Thyroid gland (tissue), 4 donors: ENCODE results near the gene HCST. TPM values are rescaled to one million over a fixed set of nuclear protein-coding genes. Genes with fewer than 3 reads are reported as not detected.

ENCODE experiments used
- DNase-seq, 2 donors: peaks; one replicate each; pipeline ENCODE4 v3.0.0-alpha.2; 2019
- H3K27ac ChIP-seq, 3 donors: fragments of 200-600 bp; sonication (generic); 1 replicate in 2 of 3; 2 replicates in 1 of 3; pipeline ENCODE4 v1.5.1; 2016 to 2019; ENCODE audit warnings: mild to moderate bottlenecking in 1 of 3, moderate library complexity in 1 of 3
- H3K27me3 ChIP-seq: fragments of 200-600 bp; sonication (generic); one replicate; pipeline ENCODE4 v1.5.1; 2019
- H3K36me3 ChIP-seq, 2 donors: fragments of 200-600 bp; sonication (generic); one replicate each; pipeline ENCODE4 v1.5.1; 2016 to 2019
- H3K4me1 ChIP-seq, 2 donors: fragments of 200-600 bp; sonication (generic); one replicate each; pipeline ENCODE4 v1.5.1; 2017 to 2019
- H3K4me3 ChIP-seq, 3 donors: fragments of 200-600 bp; sonication (generic); replicated peaks in 1 of 3; 1 replicate in 2 of 3; 2 replicates in 1 of 3; pipeline ENCODE4 v1.5.1; 2016; ENCODE audit warnings: mild to moderate bottlenecking in 1 of 3
- H3K9me3 ChIP-seq: fragments of 200-600 bp; sonication (generic); one replicate; pipeline ENCODE4 v1.5.1; 2017
- CTCF ChIP-seq, 6 experiments: fragments of 200-600 bp in 3 of 6; fragments of 450-650 bp in 3 of 6; sonication (generic) in 3 of 6; IDR thresholded peaks; one replicate each; pipeline ENCODE4 v1.5.1; 2016 to 2019; ENCODE audit warnings: antibody characterized with exemption in 6 of 6, mild to moderate bottlenecking in 2 of 6, inconsistent platforms in 1 of 6, moderate library complexity in 1 of 6
- POLR2A ChIP-seq, 2 donors: fragments of 450-650 bp; IDR thresholded peaks; one replicate each; pipeline ENCODE4 v1.6.1; 2017; ENCODE audit warnings: antibody characterized with exemption in 2 of 2, mild to moderate bottlenecking in 2 of 2, moderate library complexity in 1 of 2
- WGBS, 2 donors: methylation state at CpG; one replicate each; pipeline ENCODE4 v1.1.5; 2017; 5-methylcytosine and 5-hydroxymethylcytosine counted together
- intact Hi-C: fragments of 100-400 bp; cut with DNase I; formaldehyde crosslinking; loops from one replicate; pipeline ENCODE4 v1.15.1; 2023
- total RNA-seq, 4 donors: library from RNA; depleted of rRNA; stranded (reverse); fragments of >200 nt; gene quantifications; one replicate each; pipeline ENCODE4 v1.2.3, GENCODE V29; 2016

The HCST gene
- total RNA-seq, 4 donors from 2014 or later = 1.4 to 4.4 TPM; not detected in 2

- TF ChIP-seq POLR2A (IDR thresholded peaks at IDR 0.05) (no peak), CTCF (IDR thresholded peaks at IDR 0.05) (no peak)
- Histone ChIP-seq H3K4me1 (no peaks in the 10 kb centered on the region), H3K27me3 (no peaks in the 10 kb centered on the region), H3K27ac (no peak overlapping the region), H3K36me3 (no peaks in the 10 kb centered on the region), H3K4me3 (no peak overlapping the region), H3K9me3 (no peaks in the 10 kb centered on the region)
- DNase-seq = peak; percentile 88 to 91
- intact Hi-C loops = no loop called here
- WGBS, 2 donors = 2 to 4% methylated on average over 17 to 18 of the region's 28 CpGs
Observed at GRCh38 chr19:35879770-35880317, 22.5 kb upstream of the HCST start.

GRCh38 chr19:35882114-35882832, 20.1 kb upstream of the HCST start:
- peak; percentile 28 to 39 for DNase-seq
- no peaks in the 10 kb centered on the region for H3K36me3 ChIP-seq
- no peaks in the 10 kb centered on the region for H3K4me1 ChIP-seq
- no peak overlapping the region for H3K27ac ChIP-seq
- no peak overlapping the region for H3K4me3 ChIP-seq
- TF ChIP-seq POLR2A (IDR thresholded peaks at IDR 0.05) (no peak), CTCF (IDR thresholded peaks at IDR 0.05) (peak in 5 of 6 experiments; percentile 20 to 75 (median 60))
- intact Hi-C loops = loop anchor here (2.0 kb wide), 1 partner anchor 51 kb away; no protein-coding TSS in a partner anchor
- 27 to 28% methylated on average over 8 of the region's 8 CpGs for WGBS, 2 donors
- H3K9me3 ChIP-seq = no peaks in the 10 kb centered on the region
- no peaks in the 10 kb centered on the region for H3K27me3 ChIP-seq

- WGBS, 2 donors = 28 to 43% methylated on average over 2 of the region's 2 CpGs
- no peaks in the 10 kb centered on the region for H3K9me3 ChIP-seq
- TF ChIP-seq POLR2A (IDR thresholded peaks at IDR 0.05) (no peak), CTCF (IDR thresholded peaks at IDR 0.05) (no peak)
- H3K27me3 ChIP-seq = no peaks in the 10 kb centered on the region
- H3K27ac ChIP-seq = no peak overlapping the region
- no peak overlapping the region for H3K4me3 ChIP-seq
- H3K36me3 ChIP-seq = peaks cover 13% of the 10 kb centered on the region in 2 donors
- no peak for DNase-seq
- no peaks in the 10 kb centered on the region for H3K4me1 ChIP-seq
- intact Hi-C loops = loop anchor here (2.0 kb wide), 1 partner anchor 49 kb away; no protein-coding TSS in a partner anchor
Observed at GRCh38 chr19:35883882-35884281, 18.4 kb upstream of the HCST start.

- TF ChIP-seq POLR2A (IDR thresholded peaks at IDR 0.05) = no peak
- TF ChIP-seq CTCF (IDR thresholded peaks at IDR 0.05) = no peak
- Histone ChIP-seq H3K27ac (no peak overlapping the region), H3K36me3 (peaks cover 21 to 27% of the 10 kb centered on the region in 2 donors), H3K4me3 (no peak overlapping the region), H3K9me3 (no peaks in the 10 kb centered on the region), H3K27me3 (no peaks in the 10 kb centered on the region), H3K4me1 (no peaks in the 10 kb centered on the region)
- intact Hi-C loops = no loop called here
- 96 to 97% methylated on average over 6 of the region's 6 CpGs for WGBS, 2 donors
- DNase-seq = no peak
Observed at GRCh38 chr19:35885225-35885738, 17.0 kb upstream of the HCST start.

- Histone ChIP-seq H3K36me3 (peaks cover 27 to 32% of the 10 kb centered on the region in 2 donors), H3K27ac (no peak overlapping the region), H3K4me3 (no peak overlapping the region), H3K27me3 (no peaks in the 10 kb centered on the region), H3K9me3 (no peaks in the 10 kb centered on the region), H3K4me1 (no peaks in the 10 kb centered on the region)
- intact Hi-C loops = no loop called here
- no peak for TF ChIP-seq POLR2A (IDR thresholded peaks at IDR 0.05)
- no peak for TF ChIP-seq CTCF (IDR thresholded peaks at IDR 0.05)
- WGBS, 2 donors = 91 to 95% methylated on average over 7 to 8 of the region's 8 CpGs
- DNase-seq = no peak
Observed at GRCh38 chr19:35885904-35886303, 16.4 kb upstream of the HCST start.
